Neural cell (in vitro differentiated cells): ENCODE data around the gene PGBD5. TPM values are rescaled to one million over a fixed set of nuclear protein-coding genes. Genes with fewer than 3 reads are reported as not detected.

Experiments used
- H2AFZ ChIP-seq: fragments of 200-600, 300-800 bp; sonication (generic), shearing (Covaris generic); 2 replicates; pipeline ENCODE4 v1.6.0; 2014; ENCODE audit warnings: low read depth, mild to moderate bottlenecking, antibody characterized with exemption, low read length, moderate library complexity
- H3F3A ChIP-seq: fragments of 200-600 bp; shearing (Covaris generic); 2 replicates; pipeline ENCODE4 v1.6.1; 2016; ENCODE audit warnings: mild to moderate bottlenecking, moderate library complexity, mixed read lengths, antibody characterized with exemption, low read length; ENCODE audit not compliant: insufficient read depth, poor library complexity, severe bottlenecking
- H3K27ac ChIP-seq: fragments of 200-600, 300-800 bp; sonication (generic), shearing (Covaris generic); 2 replicates; pipeline ENCODE4 v1.5.1; 2014; ENCODE audit warnings: mild to moderate bottlenecking, low read length, moderate library complexity
- H3K27me3 ChIP-seq: fragments of 300-800, 200-600 bp; sonication (generic), shearing (Covaris generic); 2 replicates; pipeline ENCODE4 v1.6.0; 2014; ENCODE audit warnings: mild to moderate bottlenecking, low read depth, low read length, moderate library complexity; ENCODE audit not compliant: insufficient read depth
- H3K36me3 ChIP-seq: fragments of 300-800, 200-600 bp; sonication (generic), shearing (Covaris generic); 2 replicates; pipeline ENCODE4 v1.5.1; 2014; ENCODE audit warnings: mild to moderate bottlenecking, antibody characterized with exemption, low read length, moderate library complexity; ENCODE audit not compliant: insufficient read depth
- H3K4me2 ChIP-seq: fragments of 300-800, 200-600 bp; sonication (generic), shearing (Covaris generic); 2 replicates; pipeline ENCODE4 v1.6.0; 2014; ENCODE audit warnings: mild to moderate bottlenecking, low read length
- H3K4me3 ChIP-seq: fragments of 300-800, 200-600 bp; sonication (generic), shearing (Covaris generic); 2 replicates; pipeline ENCODE4 v1.5.1; 2014; ENCODE audit warnings: mild to moderate bottlenecking, low read length, moderate library complexity
- H3K79me2 ChIP-seq: fragments of 200-600 bp; shearing (Covaris generic); replicated peaks from 2 replicates; pipeline ENCODE4 v1.6.0; 2014; ENCODE audit warnings: mild to moderate bottlenecking, low read length, moderate library complexity; ENCODE audit not compliant: insufficient read depth
- H3K9ac ChIP-seq: fragments of 300-800, 200-600 bp; sonication (generic), shearing (Covaris generic); 2 replicates; pipeline ENCODE4 v1.6.1; 2016; ENCODE audit warnings: mild to moderate bottlenecking, low read length, mixed read lengths
- H3K9me2 ChIP-seq: fragments of 200-600 bp; shearing (Covaris generic); 2 replicates; pipeline ENCODE4 v1.6.1; 2016; ENCODE audit warnings: mild to moderate bottlenecking, low read length, mixed read lengths; ENCODE audit not compliant: insufficient read depth
- H3K9me3 ChIP-seq: fragments of 200-600, 300-800 bp; sonication (generic), shearing (Covaris generic); 2 replicates; pipeline ENCODE4 v1.6.1; 2016; ENCODE audit warnings: mild to moderate bottlenecking, mixed run types, low read length, moderate library complexity, mixed read lengths
- H4K20me1 ChIP-seq: fragments of 200-600 bp; shearing (Covaris generic); 2 replicates; pipeline ENCODE4 v1.6.1; 2016; ENCODE audit warnings: mild to moderate bottlenecking, mixed run types; ENCODE audit not compliant: insufficient read depth
- EP300 ChIP-seq: fragments of 450-650 bp; conservative IDR thresholded peaks from 2 replicates; pipeline ENCODE4 v1.6.1; 2014; ENCODE audit warnings: antibody characterized with exemption, mild to moderate bottlenecking, moderate library complexity; ENCODE audit not compliant: poor library complexity, severe bottlenecking
- EZH2 ChIP-seq: fragments of 200-600, 300-800 bp; shearing (Covaris generic), sonication (generic); IDR thresholded peaks from 2 replicates; pipeline ENCODE4 v1.6.1; 2014; ENCODE audit warnings: antibody characterized with exemption, low read length, borderline replicate concordance, mild to moderate bottlenecking; ENCODE audit not compliant: insufficient read depth, poor library complexity, severe bottlenecking
- MXI1 ChIP-seq: fragments of 450-650 bp; conservative IDR thresholded peaks from 2 replicates; pipeline ENCODE4 v1.6.1; 2014; ENCODE audit warnings: antibody characterized with exemption, mild to moderate bottlenecking; ENCODE audit not compliant: poor library complexity, severe bottlenecking
- POLR2AphosphoS5 ChIP-seq: IDR thresholded peaks from 2 replicates; pipeline ENCODE4 v1.6.1; 2012
- RAD21 ChIP-seq: fragments of 450-650 bp; conservative IDR thresholded peaks from 2 replicates; pipeline ENCODE4 v1.6.1; 2014; ENCODE audit warnings: antibody characterized with exemption, mild to moderate bottlenecking, moderate library complexity
- SMC3 ChIP-seq: fragments of 450-650 bp; conservative IDR thresholded peaks from 2 replicates; pipeline ENCODE4 v1.6.1; 2014; ENCODE audit warnings: antibody characterized with exemption, mild to moderate bottlenecking, moderate library complexity; ENCODE audit not compliant: poor library complexity
- TAF1 ChIP-seq: IDR thresholded peaks from 2 replicates; pipeline ENCODE4 v1.6.1; 2012; ENCODE audit warnings: low read depth
- polyA plus RNA-seq: library from polyadenylated mRNA; depleted of rRNA; stranded (reverse); fragments of >200 nt; gene quantifications from 2 replicates; pipeline ENCODE4 v1.2.3, GENCODE V29; 2014
- TF ChIP-seq, protein P1 (sequence below): IDR thresholded peaks from 2 replicates; pipeline ENCODE4 v1.6.1; 2012; ENCODE audit warnings: borderline replicate concordance
- TF ChIP-seq, protein P2 (sequence below): fragments of 450-650 bp; IDR thresholded peaks from 2 replicates; pipeline ENCODE4 v1.5.1; 2014; ENCODE audit warnings: antibody characterized with exemption, mild to moderate bottlenecking, moderate library complexity; ENCODE audit not compliant: poor library complexity, severe bottlenecking

PGBD5 gene
- polyA plus RNA-seq, 1 donor from 2014 or later, result 16.3 TPM

- Histone ChIP-seq H2AFZ (no peak overlapping the region), H3K4me2 (no peak overlapping the region), H3K9me3 (no peaks in the 10 kb centered on the region), H3K4me3 (no peak overlapping the region), H3K27ac (no peak overlapping the region), H3F3A (no peaks in the 10 kb centered on the region), H3K27me3 (no peaks in the 10 kb centered on the region), H3K36me3 (no peaks in the 10 kb centered on the region), H3K9me2 (no peaks in the 10 kb centered on the region), H3K79me2 (no peaks in the 10 kb centered on the region), H3K9ac (no peak overlapping the region), H4K20me1 (no peaks in the 10 kb centered on the region)
- TF ChIP-seq EZH2, result no peak
- TF ChIP-seq, protein P1, sequence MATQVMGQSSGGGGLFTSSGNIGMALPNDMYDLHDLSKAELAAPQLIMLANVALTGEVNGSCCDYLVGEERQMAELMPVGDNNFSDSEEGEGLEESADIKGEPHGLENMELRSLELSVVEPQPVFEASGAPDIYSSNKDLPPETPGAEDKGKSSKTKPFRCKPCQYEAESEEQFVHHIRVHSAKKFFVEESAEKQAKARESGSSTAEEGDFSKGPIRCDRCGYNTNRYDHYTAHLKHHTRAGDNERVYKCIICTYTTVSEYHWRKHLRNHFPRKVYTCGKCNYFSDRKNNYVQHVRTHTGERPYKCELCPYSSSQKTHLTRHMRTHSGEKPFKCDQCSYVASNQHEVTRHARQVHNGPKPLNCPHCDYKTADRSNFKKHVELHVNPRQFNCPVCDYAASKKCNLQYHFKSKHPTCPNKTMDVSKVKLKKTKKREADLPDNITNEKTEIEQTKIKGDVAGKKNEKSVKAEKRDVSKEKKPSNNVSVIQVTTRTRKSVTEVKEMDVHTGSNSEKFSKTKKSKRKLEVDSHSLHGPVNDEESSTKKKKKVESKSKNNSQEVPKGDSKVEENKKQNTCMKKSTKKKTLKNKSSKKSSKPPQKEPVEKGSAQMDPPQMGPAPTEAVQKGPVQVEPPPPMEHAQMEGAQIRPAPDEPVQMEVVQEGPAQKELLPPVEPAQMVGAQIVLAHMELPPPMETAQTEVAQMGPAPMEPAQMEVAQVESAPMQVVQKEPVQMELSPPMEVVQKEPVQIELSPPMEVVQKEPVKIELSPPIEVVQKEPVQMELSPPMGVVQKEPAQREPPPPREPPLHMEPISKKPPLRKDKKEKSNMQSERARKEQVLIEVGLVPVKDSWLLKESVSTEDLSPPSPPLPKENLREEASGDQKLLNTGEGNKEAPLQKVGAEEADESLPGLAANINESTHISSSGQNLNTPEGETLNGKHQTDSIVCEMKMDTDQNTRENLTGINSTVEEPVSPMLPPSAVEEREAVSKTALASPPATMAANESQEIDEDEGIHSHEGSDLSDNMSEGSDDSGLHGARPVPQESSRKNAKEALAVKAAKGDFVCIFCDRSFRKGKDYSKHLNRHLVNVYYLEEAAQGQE, result no peak
- TF ChIP-seq TAF1, result no peak
- peak; percentile 79 for TF ChIP-seq SMC3
- no peak for TF ChIP-seq EP300
- TF ChIP-seq MXI1, result no peak
- TF ChIP-seq, protein P2, sequence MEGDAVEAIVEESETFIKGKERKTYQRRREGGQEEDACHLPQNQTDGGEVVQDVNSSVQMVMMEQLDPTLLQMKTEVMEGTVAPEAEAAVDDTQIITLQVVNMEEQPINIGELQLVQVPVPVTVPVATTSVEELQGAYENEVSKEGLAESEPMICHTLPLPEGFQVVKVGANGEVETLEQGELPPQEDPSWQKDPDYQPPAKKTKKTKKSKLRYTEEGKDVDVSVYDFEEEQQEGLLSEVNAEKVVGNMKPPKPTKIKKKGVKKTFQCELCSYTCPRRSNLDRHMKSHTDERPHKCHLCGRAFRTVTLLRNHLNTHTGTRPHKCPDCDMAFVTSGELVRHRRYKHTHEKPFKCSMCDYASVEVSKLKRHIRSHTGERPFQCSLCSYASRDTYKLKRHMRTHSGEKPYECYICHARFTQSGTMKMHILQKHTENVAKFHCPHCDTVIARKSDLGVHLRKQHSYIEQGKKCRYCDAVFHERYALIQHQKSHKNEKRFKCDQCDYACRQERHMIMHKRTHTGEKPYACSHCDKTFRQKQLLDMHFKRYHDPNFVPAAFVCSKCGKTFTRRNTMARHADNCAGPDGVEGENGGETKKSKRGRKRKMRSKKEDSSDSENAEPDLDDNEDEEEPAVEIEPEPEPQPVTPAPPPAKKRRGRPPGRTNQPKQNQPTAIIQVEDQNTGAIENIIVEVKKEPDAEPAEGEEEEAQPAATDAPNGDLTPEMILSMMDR, result peak; percentile 65
- no peak for TF ChIP-seq POLR2AphosphoS5
- peak; percentile 74 for TF ChIP-seq RAD21
Measured at GRCh38 chr1:230268371-230269170, 157.6 kb downstream of the PGBD5 start.

DNA sequence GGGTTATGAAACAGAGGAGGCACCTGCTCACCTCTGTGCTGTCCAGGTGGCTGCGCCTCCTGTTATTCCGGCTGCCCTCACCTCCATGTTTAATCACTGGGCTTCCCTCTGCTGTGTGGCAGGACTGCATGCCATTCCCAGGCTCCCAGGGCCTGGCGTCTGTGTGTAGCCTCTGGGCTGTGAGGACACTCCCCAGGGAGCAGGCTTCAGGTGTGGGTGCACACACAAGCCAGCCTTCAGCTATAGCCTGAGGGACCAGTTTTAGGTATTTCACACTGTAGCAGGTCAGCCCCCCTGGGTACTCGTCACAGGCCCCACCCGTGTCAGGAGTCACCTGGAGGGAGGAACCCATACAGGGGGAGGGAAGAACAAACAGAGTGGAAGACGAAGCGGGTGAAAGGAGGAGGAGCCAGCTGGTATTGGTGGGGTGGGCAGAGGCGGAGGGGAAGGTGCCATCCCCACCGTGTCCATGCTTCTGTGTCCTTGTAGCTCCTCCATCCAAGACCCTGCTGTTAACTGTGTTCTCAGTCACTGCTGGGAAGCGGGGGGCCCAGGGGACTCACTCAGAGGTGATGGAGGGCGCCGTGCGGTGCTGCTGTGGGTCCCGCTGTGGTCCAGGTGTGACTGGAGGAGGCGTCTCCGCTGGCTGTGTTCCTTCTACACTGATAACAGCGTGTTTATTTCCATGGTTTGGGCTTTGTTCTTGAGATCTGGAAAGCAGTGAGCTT, 158.6 kb downstream of the PGBD5 start:
- Histone ChIP-seq H4K20me1 (no peaks in the 10 kb centered on the region), H3K27ac (no peak overlapping the region), H2AFZ (no peak overlapping the region), H3K9me3 (no peaks in the 10 kb centered on the region), H3K79me2 (no peaks in the 10 kb centered on the region), H3K9ac (no peak overlapping the region), H3K4me3 (no peak overlapping the region), H3K36me3 (no peaks in the 10 kb centered on the region), H3K27me3 (no peaks in the 10 kb centered on the region), H3F3A (no peaks in the 10 kb centered on the region), H3K9me2 (no peaks in the 10 kb centered on the region), H3K4me2 (no peak overlapping the region)
- TF ChIP-seq, protein P1, result no peak
